ENCODE results near the gene SAPCD1.

GRCh38 chr6:31740397-31741223, 21.8 kb upstream of the SAPCD1 start:
- TF ChIP-seq CTCF (IDR thresholded peaks at IDR 0.05 in 8 of 11, conservative IDR thresholded peaks at IDR 0.05 in 3 of 11): no peak
- no peak for TF ChIP-seq POLR2AphosphoS5 (IDR thresholded peaks at IDR 0.05)
